ENCODE data around the gene RDH11. TPM values are rescaled to one million over a fixed set of nuclear protein-coding genes. Genes with fewer than 3 reads are reported as not detected.

RDH11 gene
- total and polyA plus RNA-seq, 2 experiments from 2014 or later, result 95.2 to 139 TPM

- TF ChIP-seq ETS1 (IDR thresholded peaks at IDR 0.05), result no peak
- TF ChIP-seq CTCF (conservative IDR thresholded peaks at IDR 0.05; ENCODE audit: low read depth in 2 of 2), result no peak
- TF ChIP-seq REST (IDR thresholded peaks at IDR 0.05; ENCODE audit: unreplicated experiment), result no peak
- TF ChIP-seq NANOG (IDR thresholded peaks at IDR 0.05; ENCODE audit: borderline replicate concordance), result no peak
Observed at GRCh38 chr14:67633451-67634147, 62.0 kb downstream of the RDH11 start (continued).

- Mint-ChIP-seq H3K4me3 (no peak overlapping the region), H3K36me3 (ENCODE audit: low read depth) (peaks cover 7% of the 10 kb centered on the region; the same call in 2 of the 3 replicates), H3K9me3 (no peaks in the 10 kb centered on the region), H3K27ac (no peak overlapping the region), H3K27me3 (ENCODE audit: insufficient read depth, low read depth, poor library complexity) (peaks cover 7% of the 10 kb centered on the region), H3K4me1 (no peaks in the 10 kb centered on the region)
- H3K27me3 ChIP-seq (ENCODE audit: insufficient read depth), result no peaks in the 10 kb centered on the region
- H3K9me2 ChIP-seq (ENCODE audit: insufficient read depth), result no peaks in the 10 kb centered on the region
- H2AFZ ChIP-seq, result no peak overlapping the region
- no peaks in the 10 kb centered on the region for H3K4me1 ChIP-seq (ENCODE audit: insufficient read depth)
- no peaks in the 10 kb centered on the region for H3F3A ChIP-seq (replicated peaks; ENCODE audit: low read depth)
- H4K20me1 ChIP-seq (replicated peaks; ENCODE audit: insufficient read depth), result peaks cover 10% of the 10 kb centered on the region; the same call in 1 of the 2 replicates
- H3K36me3 ChIP-seq (ENCODE audit: insufficient read depth), result no peaks in the 10 kb centered on the region
- no peak overlapping the region for H3K4me3 ChIP-seq
- no peaks in the 10 kb centered on the region for H3K79me2 ChIP-seq (replicated peaks; ENCODE audit: insufficient read depth)
- ATAC-seq, result no peak
- no peak for DNase-seq (ENCODE audit: low spot score)
- no peak overlapping the region for H3K27ac ChIP-seq (ENCODE audit: low read depth)
- H3K4me2 ChIP-seq, result no peak overlapping the region
- no peak for TF ChIP-seq POLR2AphosphoS5 (IDR thresholded peaks at IDR 0.05; ENCODE audit: low read depth)
- TF ChIP-seq ZNF331 (CRISPR knock-in tag; IDR thresholded peaks at IDR 0.05; ENCODE audit: low read depth), result no peak
- TF ChIP-seq CREB1 (CRISPR knock-in tag; IDR thresholded peaks at IDR 0.05; ENCODE audit: low read depth), result no peak
Observed at GRCh38 chr14:67630938-67631337, 64.6 kb downstream of the RDH11 start.
